ENCODE measurements around the gene FAAH.
"Not testable (repeated sequence)": the region's sequence is repeated elsewhere in the genome, so short reads cannot be mapped to it uniquely, and the experiment has no call there.

The FAAH gene

DNA sequence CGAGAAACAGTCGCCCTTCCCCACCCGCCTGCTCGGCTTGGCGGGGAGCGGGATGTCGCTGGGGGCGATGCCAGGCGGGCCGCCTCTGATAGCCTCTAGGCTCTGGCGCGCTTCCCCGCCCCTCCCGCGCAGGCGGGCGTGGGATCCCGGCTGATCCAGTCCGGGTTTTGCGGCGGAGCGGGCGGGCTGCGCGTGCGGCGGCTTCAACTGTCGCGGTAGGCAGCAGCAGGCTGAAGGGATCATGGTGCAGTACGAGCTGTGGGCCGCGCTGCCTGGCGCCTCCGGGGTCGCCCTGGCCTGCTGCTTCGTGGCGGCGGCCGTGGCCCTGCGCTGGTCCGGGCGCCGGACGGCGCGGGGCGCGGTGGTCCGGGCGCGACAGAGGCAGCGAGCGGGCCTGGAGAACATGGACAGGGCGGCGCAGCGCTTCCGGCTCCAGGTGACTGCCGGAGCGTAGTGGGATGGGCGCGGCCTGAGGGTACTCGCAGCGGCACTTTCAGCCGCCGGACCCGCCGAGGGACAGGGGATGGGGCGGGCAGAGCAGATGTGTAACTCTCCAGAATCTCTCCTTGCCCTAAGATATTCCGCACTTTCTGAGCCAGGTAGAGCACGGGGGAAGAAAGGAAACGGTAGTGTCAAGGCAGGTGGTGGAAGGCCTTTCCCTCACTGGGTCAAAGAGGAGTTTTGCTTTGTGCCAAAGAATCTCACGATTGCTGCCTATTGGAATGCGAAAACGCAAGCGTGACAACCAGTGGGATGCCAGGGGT lies at the start of gene FAAH:
FAAH (plus strand) TSS at position 210 of the 764 bp plus-strand sequence; CDS start at position 242, 32 bp downstream.
- peak; percentile 80 for DNase-seq

DNA sequence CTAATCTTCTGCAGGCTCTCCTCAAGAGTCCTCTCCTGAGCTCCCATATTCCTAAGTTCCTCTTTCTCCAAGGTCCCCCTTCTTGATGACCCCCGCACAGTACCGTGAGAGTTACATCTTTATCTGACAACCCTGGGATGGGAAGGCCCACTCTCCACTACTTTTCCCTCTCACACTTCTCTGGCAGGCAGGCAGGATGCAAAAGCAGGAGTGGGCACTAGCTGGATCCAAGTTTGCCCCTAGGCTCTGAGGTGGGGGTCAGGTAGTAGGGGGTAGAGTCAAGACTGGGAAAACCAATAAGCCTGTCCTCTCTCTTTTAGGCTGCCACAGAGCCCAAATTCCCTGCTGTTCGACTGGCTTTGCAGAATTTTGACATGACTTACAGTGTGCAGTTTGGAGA lies 49.6 kb upstream of the FAAH start:
- DNase-seq = no peak

DNA sequence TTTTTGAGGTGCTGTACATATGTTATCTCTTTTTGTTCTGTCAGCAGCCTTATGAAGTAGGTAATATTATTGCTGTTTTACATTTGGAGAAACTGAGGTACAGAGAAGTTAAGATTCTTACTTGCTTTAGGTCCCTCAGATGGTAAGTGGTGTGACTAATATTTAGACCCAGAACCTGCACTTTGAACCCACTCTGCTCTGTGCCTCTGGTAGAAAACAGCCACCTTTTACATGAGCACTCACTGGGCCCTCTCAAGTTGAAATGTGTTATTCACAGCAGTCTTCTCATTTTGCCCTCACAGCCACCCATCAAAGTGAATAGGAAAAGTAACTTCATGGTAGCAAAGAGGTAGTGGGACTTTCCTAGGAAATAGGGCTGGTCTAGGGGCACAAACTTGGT lies 48.8 kb upstream of the FAAH start:
- no peak for DNase-seq

DNA sequence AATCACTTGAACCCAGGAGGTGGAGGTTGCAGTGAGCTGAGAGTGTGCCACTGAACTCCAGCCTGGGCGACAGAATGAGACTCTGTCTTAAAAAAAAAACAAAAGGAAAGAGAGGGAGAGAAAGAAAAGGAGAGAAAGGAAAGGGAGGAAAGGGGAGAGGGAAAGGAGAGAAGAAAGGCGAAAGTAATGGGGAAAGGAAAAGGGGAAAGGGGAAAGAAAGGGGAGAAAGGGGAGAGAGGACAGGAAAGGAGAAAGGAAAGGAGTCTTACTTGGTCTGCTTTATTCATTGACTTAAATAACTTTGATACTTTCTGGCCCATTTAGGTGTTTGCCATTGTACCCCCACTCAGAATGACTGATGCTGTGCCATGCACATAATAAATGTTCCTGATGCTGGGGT lies 41.8 kb upstream of the FAAH start:
- no peak for DNase-seq

DNA sequence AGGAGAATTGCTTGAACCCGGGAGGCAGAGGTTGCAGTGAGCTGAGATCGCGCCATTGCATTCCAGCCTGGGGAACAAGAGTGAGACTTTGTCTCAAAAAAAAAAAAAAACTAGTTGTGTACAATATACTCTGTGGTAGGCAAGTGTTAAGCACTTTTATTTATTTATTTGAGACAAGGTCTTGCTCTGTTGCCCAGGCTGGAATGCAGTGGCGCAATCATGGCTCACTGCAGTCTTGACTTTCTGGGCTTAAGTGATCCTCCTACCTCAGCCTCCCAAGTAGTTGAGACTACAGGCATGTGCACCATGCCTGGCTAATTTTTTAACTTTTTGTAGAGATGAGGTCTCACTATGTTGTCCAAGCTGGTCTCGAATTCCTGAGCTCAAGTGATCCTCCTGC lies 38.2 kb upstream of the FAAH start:
- DNase-seq = not testable (repeated sequence)

DNA sequence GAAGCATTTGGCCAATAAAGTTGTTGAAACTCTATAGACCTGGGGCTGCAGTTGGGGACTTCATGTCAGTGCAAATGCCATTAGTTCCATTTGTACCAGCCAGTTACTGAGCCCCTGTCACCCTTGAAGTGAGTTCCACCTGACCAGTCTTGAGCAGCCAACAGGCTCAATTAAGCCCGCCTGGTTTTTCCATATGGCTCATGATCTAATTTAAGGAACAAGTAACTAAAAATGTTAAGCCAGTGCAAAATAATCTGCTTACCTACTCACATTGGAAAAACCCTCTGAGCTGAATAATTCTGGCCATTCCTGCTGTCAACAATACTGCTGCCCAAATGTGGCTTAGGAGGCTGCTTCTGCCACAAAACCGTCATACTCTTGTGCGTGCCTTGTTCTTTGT lies 32.0 kb upstream of the FAAH start:
- no peak for DNase-seq

DNA sequence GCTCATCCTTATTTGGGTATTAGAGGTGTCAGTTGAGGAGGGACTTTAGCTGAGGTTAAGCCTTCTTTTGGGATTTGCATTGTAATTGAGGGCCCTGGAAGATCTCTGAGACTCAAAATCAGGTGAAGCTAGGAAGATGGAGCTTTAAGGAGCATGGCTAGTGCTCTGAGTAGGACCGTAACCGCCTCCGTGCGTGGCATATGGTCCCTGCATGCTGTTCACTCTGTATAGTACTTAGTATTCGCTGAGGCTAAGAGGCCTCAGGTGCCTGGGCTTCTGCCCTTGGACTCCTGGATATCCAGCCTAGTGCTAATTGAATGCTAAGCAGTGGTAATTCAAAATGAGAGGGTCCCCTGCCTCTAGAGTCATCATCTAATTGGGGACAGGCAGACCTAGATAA lies 31.0 kb upstream of the FAAH start:
- no peak for DNase-seq

DNA sequence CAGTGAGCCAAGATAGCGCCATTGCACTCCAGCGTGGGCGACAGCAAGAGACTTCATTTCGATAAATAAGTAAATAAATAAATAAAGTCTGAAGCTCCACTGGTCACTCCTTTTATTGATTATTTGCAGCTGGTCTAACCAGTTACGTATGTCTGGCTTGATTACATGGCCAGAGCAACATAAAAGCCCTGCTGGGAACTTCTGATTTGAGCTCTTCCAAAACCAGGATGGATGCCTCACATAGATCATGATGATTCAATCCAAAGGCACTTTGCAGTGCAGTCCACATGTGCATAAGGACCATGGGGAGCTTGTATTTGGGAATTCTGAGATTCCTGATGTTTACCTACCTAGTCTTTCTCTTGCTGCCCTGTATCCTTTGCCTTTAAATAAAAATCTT lies 29.5 kb upstream of the FAAH start:
- no peak for DNase-seq

DNA sequence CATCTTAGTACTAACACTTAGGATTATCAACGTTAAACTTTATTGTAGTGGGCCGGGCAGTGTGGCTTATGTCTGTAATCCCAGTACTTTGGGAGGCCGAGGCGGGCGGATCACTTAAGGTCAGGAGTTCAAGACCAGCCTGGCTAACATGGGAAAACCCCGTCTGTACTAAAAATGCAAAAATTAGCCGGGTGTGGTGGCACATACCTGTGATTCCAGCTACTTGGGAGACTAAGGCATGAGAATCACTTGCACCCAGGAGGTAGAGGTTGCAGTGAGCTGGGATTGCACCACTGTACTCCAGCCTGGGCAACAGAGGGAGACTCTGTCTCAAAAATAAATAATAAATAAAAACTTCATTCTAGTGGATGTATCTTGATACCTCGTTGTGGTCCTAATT lies 28.3 kb upstream of the FAAH start:
- not testable (repeated sequence) for DNase-seq

DNA sequence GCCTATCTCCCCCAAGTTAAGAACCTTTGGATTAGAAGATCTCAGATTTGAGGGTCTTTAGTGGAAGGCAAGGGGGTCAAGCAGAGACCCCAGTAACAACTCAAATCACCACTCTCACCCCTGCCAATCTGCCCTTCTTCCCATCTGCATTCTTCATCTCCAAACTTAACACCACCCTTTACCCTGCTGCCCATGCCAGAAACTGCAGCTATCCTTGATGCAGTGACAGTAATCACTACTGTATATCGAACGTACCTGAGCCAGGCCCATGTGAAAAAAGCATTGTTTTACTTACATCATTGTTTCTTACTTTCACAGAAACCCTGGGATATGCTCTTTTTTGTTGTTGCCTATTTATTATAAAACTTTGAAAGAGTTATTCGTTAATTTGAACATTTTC lies 27.0 kb upstream of the FAAH start:
- DNase-seq = no peak

DNA sequence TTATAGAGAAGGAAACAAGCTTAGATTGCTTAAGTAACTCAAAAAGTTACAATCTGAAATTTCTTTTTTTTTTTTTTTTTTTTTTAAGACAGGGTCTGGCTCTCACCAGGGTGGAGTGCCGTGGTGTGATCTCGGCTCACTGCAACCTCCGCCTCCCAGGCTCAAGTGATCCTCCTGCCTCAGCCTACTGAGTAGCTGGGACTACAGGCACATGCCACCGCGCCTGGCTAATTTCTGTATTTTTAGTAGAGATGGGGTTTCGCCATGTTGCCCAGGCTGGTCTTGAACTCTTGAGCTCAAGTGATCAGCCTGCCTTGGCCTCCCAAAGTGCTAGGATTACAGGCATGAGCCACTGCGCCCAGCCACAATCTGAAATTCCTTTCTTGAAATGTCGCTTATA lies 26.4 kb upstream of the FAAH start:
- DNase-seq = not testable (repeated sequence)

DNA sequence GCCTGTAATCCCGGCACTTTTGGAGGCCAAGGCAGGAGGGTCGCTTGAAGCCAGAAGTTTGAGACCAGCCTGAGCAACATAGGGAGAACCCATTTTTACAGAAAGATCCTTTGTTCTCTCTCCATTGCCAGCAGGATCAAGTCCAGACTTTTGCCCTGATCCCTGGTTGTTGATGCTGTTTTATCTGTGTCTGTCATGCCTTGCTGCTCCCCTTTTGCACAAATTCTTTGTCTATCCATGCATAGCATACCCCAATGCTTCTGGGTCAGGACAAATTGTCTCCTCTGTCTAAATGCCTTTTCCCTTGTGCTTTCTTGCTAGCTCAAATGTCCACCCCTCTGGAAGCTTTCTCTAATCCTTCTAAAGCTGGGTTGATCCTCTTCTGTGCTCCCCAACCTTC lies 25.3 kb upstream of the FAAH start:
- no peak for DNase-seq

DNA sequence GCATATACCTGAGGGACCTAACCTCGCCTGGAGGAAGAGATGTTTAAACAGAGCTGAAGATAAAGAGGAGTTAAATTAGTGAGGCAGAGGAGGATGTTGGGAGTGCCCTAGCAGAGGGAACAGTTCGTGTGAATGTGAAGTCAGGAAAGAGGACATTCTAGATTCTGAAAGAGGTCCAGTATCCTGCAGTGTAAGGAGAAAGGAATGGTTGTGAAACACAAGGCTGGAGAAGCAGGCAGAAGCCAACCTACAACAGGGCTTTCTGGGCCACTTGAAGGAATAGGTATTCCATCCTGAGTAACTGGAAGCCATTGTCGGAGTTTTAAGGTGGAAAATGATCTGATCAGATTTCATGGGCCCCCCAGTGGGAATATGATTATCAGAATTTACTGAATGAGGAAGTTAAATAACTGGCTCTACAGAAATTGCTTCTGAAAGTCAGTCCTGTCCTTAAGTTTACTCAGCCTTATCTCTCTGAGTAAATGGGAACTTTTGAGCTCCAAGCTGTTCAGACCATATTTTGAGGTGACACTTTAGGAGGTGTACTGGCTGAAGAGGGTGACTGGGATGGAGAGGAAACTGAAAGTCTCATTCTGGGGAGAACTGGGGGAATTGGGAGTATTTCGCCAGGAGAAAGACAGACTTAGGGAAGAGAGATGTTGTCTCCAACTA lies 24.4 kb upstream of the FAAH start:
- DNase-seq = no peak

DNA sequence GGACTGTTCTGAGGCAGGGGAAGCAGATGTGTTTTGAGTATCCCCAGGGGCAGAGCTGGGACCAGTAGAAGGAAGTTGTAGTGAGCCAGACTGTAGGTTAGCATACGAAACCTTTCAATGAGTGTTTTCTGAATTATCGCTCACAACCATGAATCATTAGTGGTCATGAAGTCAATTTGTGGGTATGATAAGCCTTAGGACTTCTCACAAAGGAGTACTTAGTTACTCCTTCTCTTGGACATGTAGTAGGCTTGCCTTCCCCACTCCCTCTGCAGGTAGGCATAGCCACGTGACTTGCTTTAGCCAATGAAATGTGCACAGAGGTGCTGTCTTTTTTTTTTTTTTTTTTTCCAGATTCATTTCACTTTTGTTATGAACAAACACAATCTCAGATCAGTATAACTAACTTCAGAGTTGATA lies 23.9 kb upstream of the FAAH start:
- no peak for DNase-seq

DNA sequence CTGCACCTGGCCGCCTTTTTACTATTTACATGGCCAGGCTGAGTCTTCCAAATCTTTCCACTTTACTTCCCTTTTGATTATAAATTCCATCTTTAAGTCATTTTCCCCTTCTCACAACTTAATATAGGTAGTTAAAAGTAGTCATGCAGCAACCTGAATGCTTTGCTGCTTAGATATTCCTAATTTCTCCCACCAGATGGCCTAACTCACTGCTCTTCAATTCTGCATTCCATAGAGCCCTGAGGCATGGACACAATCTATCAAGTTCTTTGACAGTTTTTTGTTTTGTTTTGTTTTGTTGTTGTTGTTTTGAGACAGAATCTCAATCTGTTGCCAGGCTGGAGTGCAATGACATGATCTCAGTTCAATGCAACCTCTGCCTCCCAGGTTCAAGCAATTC lies 21.7 kb upstream of the FAAH start:
- DNase-seq = no peak

DNA sequence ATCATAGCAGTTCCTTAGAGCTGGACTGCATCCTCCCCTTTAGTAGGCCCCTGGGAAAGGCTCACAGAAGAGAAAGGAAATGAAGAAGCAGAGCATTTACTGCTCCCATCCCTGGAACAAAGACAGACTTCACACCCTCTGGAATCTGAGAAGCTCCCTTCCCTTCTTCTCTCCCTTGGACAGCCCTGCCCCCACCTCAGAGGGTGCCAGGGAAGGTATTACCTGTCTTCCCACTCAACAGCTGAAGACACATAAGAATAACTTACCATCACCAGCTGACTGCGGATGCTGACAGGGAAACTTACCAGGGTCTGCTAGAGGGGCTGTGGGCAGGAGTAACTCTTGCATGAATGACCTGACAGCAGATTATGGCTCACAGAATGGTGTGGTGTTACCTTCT lies 14.1 kb upstream of the FAAH start:
- DNase-seq = no peak

DNA sequence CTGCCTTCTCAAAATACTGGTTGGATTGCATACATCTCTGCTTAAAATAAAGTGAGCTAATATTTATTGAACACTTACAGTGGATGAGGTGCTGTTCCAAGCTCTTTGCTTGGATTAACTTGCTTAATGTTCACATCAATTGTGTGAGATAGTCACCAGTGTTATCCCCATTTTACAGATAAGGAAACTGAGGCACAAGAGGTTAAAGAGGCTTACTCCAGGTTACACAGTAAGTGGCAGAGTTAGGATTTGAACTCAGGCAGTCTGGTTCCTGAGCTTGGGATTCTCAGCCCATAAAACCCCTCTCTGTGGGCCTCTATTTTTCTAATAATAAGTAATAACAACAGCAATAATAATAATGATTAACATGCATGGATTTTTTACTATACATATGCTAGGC lies 13.6 kb upstream of the FAAH start:
- no peak for DNase-seq

DNA sequence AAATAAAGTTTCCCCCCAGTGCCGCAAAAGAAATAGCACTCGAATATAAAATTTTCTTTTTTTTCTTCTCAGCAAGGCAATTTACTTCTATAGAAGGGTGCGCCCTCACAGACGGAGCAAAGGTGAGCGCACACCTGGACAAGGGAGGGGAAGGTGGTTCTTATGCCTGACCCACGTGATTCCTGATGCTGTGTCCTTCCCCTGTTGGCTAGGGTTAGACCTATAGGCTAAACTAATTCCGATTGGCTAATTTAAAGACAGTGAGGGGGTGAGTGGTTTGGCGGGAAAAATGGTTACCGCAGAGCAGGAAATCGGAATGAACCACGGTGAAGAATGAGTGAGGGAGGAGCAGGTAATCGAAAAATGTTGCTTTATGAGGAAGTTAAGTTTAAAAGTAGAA lies 607 bp upstream of the FAAH start:
- DNase-seq = no peak

DNA sequence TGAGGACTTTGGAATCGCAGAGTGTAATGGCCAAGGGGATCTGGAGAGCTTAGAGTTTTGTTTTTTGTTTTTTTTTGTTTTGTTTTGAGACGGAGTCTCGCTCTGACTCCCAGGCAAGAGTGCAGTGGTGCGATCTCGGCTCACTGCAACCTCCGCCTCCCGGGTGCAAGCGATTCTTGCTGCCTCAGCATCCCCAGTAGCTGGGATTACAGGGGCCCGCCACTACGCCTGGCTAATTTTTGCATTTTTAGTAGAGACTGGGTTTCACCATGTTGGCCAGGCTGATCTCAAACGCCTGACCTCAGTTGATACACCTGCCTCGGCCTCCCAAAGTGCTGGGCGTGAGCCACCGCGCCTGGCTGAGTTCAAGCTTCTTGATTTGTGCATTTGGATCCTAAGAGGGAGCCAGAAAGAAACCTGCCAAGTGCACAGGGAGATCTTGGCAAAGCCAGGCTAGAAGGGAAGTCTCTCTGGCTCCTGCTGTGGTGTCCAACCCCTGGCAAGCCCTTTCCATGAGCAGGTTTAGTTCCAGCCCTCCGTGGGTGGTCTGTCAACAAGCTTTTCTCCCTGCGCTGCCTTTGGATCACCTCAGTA lies 852 bp downstream of the FAAH start:
- DNase-seq = peak; percentile 34

DNA sequence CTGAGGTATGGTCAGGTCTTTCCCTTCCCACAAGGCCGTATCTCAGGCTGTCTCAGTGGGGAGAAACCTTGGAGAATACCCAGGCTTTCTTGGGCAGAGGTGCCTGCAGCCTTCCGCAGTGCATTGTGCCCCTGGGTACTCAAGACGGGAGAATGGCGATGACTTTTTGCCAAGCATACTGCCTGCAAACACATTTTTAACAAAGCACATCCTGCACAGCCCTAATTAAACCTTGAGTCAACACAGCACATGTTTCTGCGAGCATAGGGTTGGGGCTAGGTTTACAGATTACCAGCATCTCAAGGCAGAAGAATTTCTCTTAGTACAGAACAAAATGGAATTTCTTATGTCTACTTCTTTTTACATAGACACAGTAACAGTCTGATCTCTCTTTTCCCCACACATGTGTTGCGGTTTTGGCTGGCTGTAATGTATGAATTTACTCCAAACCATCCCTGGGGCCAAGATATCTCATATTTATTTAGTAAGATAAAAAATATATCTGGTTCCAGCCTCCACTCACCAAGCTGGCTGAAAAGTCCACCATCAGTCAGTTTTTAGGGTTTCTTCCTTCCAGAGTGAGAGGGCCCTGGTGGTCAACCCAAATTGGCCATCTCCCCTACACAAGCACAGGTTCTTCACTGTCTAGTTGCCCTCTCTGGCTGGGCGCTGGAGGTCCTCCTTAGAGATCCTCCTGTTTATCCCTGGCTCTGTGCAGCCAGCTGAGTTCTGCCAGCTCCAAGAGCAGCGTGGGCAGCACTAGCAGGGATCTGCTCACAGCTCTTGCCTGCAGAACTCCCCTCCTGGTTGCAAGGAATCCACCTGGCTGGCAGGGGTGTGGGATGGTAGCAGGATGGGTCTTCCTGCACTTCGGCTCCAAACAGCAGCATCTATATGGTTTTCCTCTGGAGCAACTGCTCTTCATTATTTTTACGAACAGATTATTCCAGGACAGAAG lies 2.6 kb downstream of the FAAH start:
- DNase-seq = peak; percentile 32

DNA sequence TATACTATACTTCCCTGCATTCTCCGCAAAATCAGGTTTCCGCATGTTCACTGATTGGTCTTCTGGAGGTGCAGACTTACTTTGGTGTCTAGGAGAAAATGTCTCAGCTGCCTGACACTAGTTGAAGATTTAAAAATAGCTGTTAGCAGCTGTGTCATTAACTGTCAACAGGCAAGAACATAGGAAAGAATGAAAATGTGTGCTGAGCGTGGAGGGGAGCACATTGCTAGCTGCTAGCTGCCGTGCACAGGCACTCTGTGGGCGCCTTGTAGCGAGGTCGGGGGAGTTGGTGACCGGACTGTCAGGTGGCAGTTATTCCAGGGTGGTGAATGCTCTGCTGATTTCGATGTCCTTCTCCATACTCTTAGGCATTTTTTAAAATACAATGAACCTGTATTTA lies 5.2 kb downstream of the FAAH start:
- no peak for DNase-seq

DNA sequence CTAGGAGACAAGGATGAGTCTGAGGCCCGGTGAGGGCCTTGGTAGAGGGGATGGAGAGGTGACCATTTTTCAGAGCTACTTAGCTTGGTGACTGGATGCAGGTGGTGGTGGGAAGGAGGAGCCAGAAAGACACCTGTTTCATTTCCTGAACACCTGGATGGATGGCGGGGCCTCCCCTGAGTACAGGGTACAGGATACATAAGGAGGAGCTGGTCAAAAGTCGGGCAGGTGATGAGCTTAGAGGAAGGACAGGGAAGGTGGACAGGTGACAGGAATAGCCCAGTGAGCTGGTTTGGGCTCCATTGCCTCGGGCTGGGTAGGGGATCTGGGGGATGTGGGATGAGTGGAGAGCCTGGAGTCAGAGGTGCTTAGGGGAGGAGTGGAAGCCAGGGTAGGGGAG lies 6.3 kb downstream of the FAAH start:
- DNase-seq = no peak

Measured in midbrain (tissue), 1 donor.